ENCODE data around the gene MTOR.

MTOR gene

GRCh38 chr1:11151114-11151513, 111.2 kb downstream of the MTOR start:
- DNase-seq (ENCODE audit: low read depth), result no peak

- DNase-seq (ENCODE audit: low read depth), result no peak
Observed at GRCh38 chr1:11150326-11150725, 112.0 kb downstream of the MTOR start.

DNA sequence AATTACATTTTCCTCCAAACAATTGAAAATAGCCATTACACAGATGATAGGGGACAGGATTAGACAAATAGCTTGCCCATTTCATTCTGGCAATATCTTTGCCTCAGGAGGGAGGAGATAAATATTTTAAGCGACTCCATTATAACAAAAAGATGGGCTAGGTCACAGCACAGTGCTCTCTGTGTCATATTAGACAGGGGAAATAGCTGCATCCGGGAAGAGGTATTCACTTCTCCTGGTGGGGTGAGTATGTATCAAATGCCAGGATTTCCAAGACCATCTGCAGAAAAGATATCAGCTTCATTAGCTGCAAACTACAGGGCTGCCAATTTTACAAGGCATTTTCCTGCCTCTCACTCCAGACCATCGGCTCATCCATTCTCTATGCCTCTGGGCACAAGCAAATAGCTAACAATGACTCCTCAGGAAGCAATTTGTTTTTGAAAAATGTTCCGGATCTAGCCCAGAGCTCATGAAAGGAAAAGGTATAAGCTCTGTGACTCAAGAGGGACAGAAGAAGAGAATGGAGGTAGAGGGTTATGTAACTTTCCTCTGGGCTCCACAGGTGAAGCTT, 115.1 kb downstream of the MTOR start:
- DNase-seq (ENCODE audit: low read depth), result no peak

DNA sequence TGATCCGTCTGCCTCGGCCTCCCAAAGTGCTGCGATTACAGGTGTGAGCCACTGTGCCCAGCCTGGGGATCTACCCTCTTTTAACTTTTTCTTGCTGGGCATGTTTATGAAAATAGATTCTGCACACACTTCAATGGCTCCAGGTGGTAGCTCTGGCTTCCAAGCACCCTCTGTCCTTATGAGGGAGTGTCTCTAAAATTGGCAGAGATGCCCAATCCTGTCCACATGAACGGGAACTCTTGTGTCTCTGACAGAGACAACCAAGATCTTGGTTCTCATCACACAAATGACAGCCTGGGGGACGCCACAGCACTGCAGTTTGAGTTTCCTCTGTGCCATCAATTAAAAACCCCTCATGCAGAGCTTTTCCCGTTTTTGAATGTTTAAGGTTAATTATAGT, 116.6 kb downstream of the MTOR start:
- no peak for DNase-seq (ENCODE audit: low read depth)

DNA sequence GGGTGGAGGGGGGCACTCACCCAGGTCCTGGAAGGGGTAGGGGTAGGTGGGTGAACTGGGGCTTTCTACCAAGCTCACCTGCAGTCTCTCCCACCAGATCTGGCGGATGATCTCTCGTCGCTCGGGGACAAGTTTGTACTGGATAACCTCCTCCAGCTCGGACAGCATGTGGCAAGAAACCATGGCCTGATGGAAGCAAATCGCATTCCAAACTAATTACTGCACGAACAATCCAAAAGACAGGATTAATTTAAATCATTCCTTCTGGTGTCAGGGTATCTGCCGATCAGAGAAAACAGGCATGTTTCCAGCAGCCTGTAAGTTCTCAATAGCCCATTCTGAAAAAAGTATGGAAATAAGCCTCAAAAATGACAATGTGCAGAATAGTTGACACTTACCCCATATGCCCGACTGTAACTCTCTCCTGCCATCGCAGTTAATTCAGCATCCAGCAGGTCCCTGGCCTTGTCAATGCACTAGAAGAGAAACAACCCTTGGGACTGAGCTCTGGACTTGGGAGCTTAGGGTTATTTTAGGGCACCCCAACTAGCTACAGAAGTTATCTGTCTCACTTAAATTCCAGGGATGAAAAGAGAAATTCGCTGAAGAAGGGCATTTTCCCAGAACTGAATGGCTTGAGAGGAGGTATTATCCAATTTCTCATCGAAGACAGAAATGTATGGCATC, 117.6 kb downstream of the MTOR start:
- DNase-seq (ENCODE audit: low read depth), result no peak

GRCh38 chr1:11143907-11144306, 118.4 kb downstream of the MTOR start:
- DNase-seq (ENCODE audit: low read depth), result no peak

GRCh38 chr1:11143401-11143800, 119.0 kb downstream of the MTOR start:
- no peak for DNase-seq (ENCODE audit: low read depth)

DNA sequence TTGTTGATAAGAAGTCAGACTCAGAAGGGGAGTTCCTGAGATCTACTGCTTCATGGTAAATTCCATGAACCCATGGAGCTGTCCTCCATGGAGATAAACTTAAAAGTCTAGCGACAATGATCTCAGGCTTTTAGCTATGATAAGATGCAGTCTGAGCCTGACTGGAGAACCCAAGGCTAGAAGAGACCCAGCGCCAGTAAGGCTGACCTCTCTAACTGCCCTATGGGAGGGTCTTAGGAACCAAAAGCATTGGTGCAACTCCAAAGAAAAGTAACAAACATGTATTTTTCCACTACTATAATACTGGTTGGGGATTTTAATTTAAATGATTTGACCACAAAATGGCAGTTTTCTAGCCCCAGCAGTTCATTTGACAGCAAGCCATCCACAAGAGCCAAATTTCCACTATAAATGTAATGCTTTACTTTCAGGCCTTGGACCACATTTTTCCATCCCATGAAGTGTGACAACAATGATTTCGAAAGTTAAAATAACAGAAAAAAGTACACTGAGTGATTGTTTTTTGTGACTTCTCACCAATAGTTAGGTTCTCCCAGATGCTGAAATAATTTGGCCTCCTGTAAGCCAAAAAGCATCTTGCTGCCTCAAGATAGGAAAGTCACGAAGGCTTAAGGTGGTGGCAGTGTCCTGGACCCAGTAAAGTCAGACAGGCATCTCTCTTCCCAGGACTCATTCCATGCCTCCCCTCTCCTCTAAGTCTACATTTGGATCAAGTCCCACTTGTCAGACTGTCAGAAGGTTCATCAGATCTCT, 119.5 kb downstream of the MTOR start:
- DNase-seq (ENCODE audit: low read depth), result no peak

GRCh38 chr1:11138952-11139351, 123.4 kb downstream of the MTOR start:
- no peak for DNase-seq (ENCODE audit: low read depth)

GRCh38 chr1:11138029-11138428, 124.3 kb downstream of the MTOR start:
- no peak for DNase-seq (ENCODE audit: low read depth)

GRCh38 chr1:11134898-11135266, 127.5 kb downstream of the MTOR start:
- DNase-seq (ENCODE audit: low read depth), result no peak

DNA sequence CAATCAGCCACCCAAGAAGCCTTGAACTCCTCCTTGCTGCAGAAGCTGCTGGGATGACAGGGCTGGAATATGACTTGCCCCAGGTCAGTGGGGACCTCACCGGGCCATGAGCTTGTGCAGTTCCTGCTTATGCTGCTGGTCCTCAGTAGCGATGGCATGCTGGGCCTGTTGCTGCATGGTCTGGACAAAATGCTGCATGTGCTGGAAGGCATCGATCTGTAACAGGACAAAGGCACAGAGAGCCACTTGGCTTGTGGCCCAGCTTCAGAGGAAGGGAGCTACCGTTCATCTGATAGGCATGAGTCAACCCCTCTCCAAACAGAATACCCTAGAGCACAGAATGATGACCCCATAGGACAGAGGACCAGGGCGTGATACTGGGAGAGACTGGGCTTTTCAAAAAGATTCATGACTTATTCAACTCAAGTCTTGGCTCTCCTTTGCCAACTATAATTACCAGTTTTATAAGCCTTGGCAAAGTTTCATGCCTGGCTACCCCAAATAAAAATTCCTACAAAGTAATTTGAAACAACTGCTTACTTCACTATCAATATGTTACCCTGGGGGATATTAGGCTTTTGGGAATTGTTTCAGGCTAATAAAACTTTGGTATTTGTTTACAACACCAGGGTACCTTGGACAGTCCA, 128.0 kb downstream of the MTOR start:
- no peak for DNase-seq (ENCODE audit: low read depth)

DNA sequence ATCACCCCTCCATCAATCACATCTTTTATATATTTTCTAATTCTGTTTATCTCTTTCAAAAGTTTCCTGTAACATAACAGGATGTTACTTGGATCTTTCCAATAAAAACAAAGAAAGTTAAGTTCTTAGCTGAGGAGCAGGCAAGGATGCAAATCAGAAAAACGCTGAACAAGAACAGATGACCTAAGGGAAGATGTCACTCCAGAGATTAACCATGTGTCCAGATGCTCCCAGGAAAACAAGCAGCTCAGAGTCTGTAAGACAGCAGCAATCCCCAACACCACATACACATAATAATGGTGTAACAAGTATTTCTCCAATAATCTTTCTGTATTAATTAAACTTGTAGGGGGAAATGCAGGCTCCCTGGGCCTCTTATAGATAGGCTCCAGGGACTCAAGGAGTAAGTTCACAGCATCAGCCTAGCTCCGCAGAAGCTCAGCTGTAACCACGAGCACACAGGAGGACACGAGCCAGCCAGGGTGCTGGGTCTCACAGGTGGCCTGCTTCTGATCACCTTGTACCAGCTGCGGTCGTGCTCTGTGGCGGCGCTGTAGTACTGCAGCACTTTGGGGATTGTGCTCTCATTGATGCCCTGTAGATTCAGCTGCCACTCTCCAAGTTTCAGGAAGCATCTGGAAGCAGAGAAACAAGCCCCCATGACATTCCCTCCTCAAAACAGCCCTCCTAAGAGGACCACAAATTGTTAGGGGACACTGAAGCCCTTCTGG, 129.6 kb downstream of the MTOR start:
- no peak for DNase-seq (ENCODE audit: low read depth)

- no peak for DNase-seq (ENCODE audit: low read depth)
Observed at GRCh38 chr1:11131816-11132215, 130.5 kb downstream of the MTOR start.

GRCh38 chr1:11130406-11130805, 131.9 kb downstream of the MTOR start:
- no peak for DNase-seq (ENCODE audit: low read depth)

DNA sequence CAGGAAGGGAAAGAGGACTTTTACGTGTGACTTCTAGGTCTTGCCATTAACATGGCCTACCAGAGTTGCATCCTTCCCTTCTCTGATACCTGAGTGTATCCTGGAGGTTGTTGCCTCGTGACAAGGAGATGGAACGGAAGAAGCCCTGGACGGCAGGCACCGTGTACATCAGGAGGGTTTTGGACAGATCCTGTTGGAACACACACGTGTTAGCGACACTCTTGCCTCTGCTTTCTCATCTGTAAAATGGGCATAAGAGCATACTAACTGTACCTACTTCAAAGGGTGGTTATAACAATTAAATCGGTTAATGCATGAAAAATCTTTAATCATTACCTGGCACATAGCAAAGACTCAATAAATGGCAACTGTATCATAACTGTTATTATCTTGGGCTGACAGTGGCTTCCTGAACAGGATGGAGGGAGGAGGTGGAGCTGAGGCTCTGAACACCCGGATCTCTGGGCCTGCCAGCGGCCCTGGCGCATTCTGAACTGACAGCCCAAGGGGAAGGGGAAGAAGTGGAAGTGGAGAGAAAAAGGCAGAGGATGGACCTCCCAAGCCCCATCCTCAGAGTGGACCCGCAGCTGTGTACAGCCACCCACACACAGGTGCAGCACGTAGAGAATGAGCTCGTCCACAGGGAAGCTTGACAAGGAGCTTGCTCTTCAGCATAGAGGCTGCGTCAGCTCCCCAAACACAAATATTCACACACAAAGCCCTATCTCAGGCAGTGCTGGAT, 132.5 kb downstream of the MTOR start:
- DNase-seq (ENCODE audit: low read depth), result no peak

DNA sequence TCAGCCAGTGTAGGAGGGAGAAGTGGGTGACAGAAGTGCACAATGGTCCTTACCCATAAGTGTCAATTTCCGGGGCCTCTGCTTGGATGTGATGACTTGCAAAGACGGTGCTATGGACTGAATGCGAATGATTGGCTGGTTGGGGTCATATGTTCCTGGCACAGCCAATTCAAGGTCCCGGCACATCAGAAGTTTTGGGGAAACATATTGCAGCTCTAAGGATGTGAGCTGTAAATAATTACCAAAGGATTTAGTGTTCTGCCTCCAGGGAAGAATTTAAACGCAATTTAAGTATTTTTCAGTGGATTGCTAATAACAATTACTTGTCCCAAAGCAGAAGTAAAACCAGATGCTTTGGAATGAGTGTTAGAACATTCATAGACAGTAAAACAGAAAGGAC, 135.8 kb downstream of the MTOR start:
- no peak for DNase-seq (ENCODE audit: low read depth)

- DNase-seq (ENCODE audit: low read depth), result no peak
Observed at GRCh38 chr1:11125931-11126330, 136.4 kb downstream of the MTOR start.

DNA sequence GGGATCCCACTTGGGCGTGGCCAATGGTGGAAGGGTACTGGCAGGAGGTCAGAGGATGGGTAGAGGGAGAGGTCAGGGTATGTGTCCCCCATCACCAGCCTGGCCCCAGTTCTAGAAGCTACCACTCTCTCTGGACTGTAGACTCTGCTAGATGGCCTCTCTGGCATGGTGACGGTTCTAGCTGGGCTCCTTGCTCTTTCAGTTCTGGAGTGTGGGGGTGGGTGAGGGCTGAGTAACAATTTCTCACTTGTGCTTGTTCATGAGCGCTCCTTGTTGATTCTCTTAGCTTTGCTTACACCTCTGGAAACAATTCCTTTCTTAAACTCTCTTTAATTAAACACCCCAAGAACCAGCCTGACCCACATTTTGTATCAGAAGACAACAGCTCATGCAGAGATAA, 137.4 kb downstream of the MTOR start:
- no peak for DNase-seq (ENCODE audit: low read depth)

- DNase-seq (ENCODE audit: low read depth), result no peak
Observed at GRCh38 chr1:11116318-11116717, 146.0 kb downstream of the MTOR start.

- no peak for DNase-seq (ENCODE audit: low read depth)
Observed at GRCh38 chr1:11114966-11115365, 147.4 kb downstream of the MTOR start.
